Measurements from ENCODE around the gene AGR3.

Gene AGR3

DNA sequence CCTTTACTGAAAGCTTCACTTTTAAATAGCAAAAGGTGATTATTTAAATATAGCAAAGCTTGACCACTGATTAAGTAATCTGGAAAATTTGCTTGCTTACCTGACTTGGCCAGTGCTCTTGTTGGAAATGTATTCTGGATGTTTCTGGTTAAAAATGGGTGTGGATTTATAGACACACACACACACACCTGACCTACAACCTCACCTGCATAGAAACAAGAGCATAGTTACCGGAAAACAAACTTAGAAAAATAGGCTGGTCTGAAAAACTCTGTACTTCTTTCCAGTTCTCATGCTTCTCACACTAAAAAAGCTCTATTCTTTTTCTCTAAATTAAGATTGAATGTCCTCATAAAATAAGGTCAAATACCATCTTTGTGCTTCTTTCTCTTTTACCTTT, at the start of gene AGR3:
Gene AGR3, minus strand, starts transcription at position 140 of the 400 bp plus-strand sequence. CDS start 3,365 bp downstream, outside the sequence.
- H3K4me1 ChIP-seq (ENCODE audit: insufficient read depth, low read length), result no peaks in the 10 kb centered on the region
- H3K36me3 ChIP-seq (ENCODE audit: insufficient read depth, low read length), result no peaks in the 10 kb centered on the region
- no peak within 1 kb of the TSS for H3K4me3 ChIP-seq (ENCODE audit: low read depth in 1 of 2, low read length in 2 of 2)
- H3K9me3 ChIP-seq (ENCODE audit: low read length), result no peaks in the 10 kb centered on the region
- H3K9ac ChIP-seq (ENCODE audit: low read length), result no peak within 1 kb of the TSS
- no peak within 1 kb of the TSS for H3K27ac ChIP-seq (ENCODE audit: low read depth, low read length)
- no peaks in the 10 kb centered on the region for H3K27me3 ChIP-seq (ENCODE audit: control insufficient read depth in 1 of 2, insufficient read depth in 2 of 2, low read length in 2 of 2)

DNA sequence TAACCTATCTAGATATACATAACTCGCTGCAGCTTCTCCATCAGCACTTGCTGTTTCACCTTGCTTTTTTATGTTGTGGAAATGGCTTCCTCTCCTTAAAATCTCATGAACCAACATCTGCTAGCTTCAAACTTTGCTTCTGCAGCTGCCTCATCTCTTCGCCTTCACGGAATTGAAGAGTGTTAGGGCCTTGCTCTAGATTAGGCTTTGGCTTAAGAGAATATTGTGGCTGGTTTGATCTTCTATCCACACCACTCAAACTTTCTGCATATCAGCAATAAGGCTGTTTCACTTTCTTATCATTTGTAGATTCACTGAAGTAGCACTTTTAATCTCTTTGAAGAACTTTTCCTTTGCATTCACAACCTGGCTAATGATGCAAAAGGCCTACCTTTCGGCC, 49.2 kb upstream of the AGR3 start:
- Histone ChIP-seq H3K9ac (ENCODE audit: low read length) (no peak overlapping the region), H3K4me3 (ENCODE audit: low read depth in 1 of 2, low read length in 2 of 2) (no peak overlapping the region), H3K4me1 (ENCODE audit: insufficient read depth, low read length) (no peaks in the 10 kb centered on the region), H3K27me3 (ENCODE audit: control insufficient read depth in 1 of 2, insufficient read depth in 2 of 2, low read length in 2 of 2) (no peaks in the 10 kb centered on the region), H3K36me3 (ENCODE audit: insufficient read depth, low read length) (no peaks in the 10 kb centered on the region), H3K9me3 (ENCODE audit: low read length) (no peaks in the 10 kb centered on the region), H3K27ac (ENCODE audit: low read depth, low read length) (no peak overlapping the region)

DNA sequence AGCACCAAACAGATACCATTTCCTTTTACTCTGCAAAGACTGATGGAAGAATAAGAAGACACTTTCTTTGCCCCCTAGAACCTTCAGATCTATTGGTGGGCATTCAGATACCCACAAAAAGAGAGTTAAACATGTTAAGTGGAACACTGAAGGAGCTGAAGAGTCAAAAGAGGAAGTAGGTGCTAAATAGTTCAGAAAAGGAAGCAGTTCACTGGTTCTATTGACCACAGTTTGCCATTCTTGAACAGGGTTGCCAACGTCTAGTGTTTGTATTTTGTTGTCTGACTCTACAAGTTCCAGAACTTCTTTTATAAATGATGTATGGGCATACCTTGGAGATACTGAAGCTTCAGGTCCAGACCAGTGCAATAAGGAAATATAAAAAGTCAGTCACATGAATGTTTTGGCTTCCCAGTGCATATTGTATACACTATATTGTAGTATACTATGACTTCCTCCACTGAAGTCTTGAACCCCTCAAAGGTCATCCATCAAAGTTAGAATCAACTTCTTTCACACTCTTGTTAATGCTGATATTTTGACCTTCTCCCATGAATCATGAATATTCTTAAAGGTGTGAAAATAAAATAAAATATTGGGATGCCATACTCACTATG, 47.5 kb upstream of the AGR3 start:
- no peak overlapping the region for H3K4me3 ChIP-seq (ENCODE audit: low read depth in 1 of 2, low read length in 2 of 2)
- H3K9me3 ChIP-seq (ENCODE audit: low read length), result no peaks in the 10 kb centered on the region
- no peak overlapping the region for H3K27ac ChIP-seq (ENCODE audit: low read depth, low read length)
- no peaks in the 10 kb centered on the region for H3K27me3 ChIP-seq (ENCODE audit: control insufficient read depth in 1 of 2, insufficient read depth in 2 of 2, low read length in 2 of 2)
- H3K36me3 ChIP-seq (ENCODE audit: insufficient read depth, low read length), result no peaks in the 10 kb centered on the region
- H3K4me1 ChIP-seq (ENCODE audit: insufficient read depth, low read length), result no peaks in the 10 kb centered on the region
- H3K9ac ChIP-seq (ENCODE audit: low read length), result no peak overlapping the region

DNA sequence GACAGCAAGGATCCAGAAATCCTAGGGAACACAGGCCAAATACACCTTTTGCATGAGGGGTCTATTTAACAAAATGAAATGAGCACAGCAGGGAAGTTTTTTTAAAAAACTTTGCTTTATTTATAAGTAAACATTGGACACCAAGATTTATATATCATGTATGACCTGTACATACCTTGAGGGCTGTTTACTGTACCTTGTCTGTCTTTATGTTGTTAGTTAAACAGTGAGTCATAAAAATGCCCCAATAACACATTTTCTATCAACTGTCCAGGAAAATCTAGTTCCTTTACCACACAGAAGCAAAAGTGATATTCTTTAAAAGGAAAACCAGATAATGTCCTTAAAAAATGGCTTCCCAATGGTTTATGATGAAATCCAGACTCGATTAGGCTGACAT, 45.1 kb upstream of the AGR3 start:
- H3K27me3 ChIP-seq (ENCODE audit: control insufficient read depth in 1 of 2, insufficient read depth in 2 of 2, low read length in 2 of 2), result no peaks in the 10 kb centered on the region
- no peaks in the 10 kb centered on the region for H3K9me3 ChIP-seq (ENCODE audit: low read length)
- H3K36me3 ChIP-seq (ENCODE audit: insufficient read depth, low read length), result no peaks in the 10 kb centered on the region
- no peak overlapping the region for H3K4me3 ChIP-seq (ENCODE audit: low read depth in 1 of 2, low read length in 2 of 2)
- H3K9ac ChIP-seq (ENCODE audit: low read length), result no peak overlapping the region
- H3K4me1 ChIP-seq (ENCODE audit: insufficient read depth, low read length), result no peaks in the 10 kb centered on the region
- no peak overlapping the region for H3K27ac ChIP-seq (ENCODE audit: low read depth, low read length)

DNA sequence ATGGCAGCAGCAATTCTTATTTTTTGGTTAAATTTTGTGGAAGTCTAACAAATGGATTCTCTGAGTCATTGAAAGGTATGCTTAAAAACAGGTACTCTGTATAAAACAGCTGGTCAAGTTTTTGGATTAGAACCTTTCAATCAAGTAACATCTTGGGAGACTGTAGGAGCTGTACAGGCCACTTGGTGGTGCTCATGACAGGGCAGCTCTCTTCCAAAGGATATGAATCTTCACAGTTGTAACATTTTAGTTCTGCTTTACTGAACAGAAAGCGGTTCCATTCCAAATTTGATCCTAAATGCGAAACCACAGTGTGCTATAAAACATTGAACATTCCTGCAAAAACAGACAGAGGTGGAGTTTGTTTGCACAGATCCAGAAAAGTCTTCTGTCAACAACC, 44.5 kb upstream of the AGR3 start:
- Histone ChIP-seq H3K27me3 (ENCODE audit: control insufficient read depth in 1 of 2, insufficient read depth in 2 of 2, low read length in 2 of 2) (no peaks in the 10 kb centered on the region), H3K4me1 (ENCODE audit: insufficient read depth, low read length) (no peaks in the 10 kb centered on the region), H3K9ac (ENCODE audit: low read length) (no peak overlapping the region), H3K27ac (ENCODE audit: low read depth, low read length) (no peak overlapping the region), H3K36me3 (ENCODE audit: insufficient read depth, low read length) (no peaks in the 10 kb centered on the region), H3K4me3 (ENCODE audit: low read depth in 1 of 2, low read length in 2 of 2) (no peak overlapping the region), H3K9me3 (ENCODE audit: low read length) (no peaks in the 10 kb centered on the region)

DNA sequence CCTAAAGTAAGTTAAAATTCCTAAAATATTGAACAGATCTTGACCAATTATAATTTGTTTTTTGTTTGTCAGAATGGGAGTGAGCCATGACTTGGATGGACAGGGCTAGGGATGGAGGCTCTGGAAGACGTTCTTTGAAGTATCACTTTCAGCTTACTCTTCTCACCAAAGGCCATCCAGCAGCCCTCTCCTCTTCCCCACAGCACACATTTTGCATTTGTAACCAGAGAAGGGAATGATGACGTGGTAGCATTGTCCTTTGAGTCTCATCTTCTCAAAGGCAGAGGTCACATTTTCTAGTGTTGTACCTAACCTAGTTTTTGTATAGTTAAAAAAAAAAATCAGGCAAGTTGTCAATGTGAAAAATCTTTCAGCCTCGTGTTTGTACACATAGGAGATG, 43.8 kb upstream of the AGR3 start:
- Histone ChIP-seq H3K36me3 (ENCODE audit: insufficient read depth, low read length) (no peaks in the 10 kb centered on the region), H3K27me3 (ENCODE audit: control insufficient read depth in 1 of 2, insufficient read depth in 2 of 2, low read length in 2 of 2) (no peaks in the 10 kb centered on the region), H3K4me1 (ENCODE audit: insufficient read depth, low read length) (no peaks in the 10 kb centered on the region), H3K9ac (ENCODE audit: low read length) (no peak overlapping the region), H3K4me3 (ENCODE audit: low read depth in 1 of 2, low read length in 2 of 2) (no peak overlapping the region), H3K27ac (ENCODE audit: low read depth, low read length) (no peak overlapping the region), H3K9me3 (ENCODE audit: low read length) (no peaks in the 10 kb centered on the region)

DNA sequence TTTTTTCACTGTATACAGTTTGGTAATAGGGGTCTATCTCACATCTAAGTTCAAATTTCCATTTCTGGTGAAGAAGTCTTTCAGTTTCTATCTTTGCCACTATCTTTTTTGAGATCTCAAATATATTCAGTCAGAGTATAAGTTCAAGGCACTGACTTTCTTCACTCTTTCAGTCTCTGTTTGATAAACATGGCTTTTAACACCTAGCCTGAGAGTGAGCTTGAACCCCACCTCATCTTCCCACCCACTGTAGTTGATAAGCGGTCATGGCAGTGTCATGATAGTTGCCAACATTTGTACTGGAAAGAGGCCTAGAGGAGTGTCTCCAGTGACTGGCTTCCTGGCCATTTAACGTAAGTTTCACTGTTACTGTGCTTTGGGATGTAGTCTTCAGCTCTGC, 41.2 kb upstream of the AGR3 start:
- Histone ChIP-seq H3K4me1 (ENCODE audit: insufficient read depth, low read length) (no peaks in the 10 kb centered on the region), H3K27me3 (ENCODE audit: control insufficient read depth in 1 of 2, insufficient read depth in 2 of 2, low read length in 2 of 2) (no peaks in the 10 kb centered on the region), H3K27ac (ENCODE audit: low read depth, low read length) (no peak overlapping the region)

DNA sequence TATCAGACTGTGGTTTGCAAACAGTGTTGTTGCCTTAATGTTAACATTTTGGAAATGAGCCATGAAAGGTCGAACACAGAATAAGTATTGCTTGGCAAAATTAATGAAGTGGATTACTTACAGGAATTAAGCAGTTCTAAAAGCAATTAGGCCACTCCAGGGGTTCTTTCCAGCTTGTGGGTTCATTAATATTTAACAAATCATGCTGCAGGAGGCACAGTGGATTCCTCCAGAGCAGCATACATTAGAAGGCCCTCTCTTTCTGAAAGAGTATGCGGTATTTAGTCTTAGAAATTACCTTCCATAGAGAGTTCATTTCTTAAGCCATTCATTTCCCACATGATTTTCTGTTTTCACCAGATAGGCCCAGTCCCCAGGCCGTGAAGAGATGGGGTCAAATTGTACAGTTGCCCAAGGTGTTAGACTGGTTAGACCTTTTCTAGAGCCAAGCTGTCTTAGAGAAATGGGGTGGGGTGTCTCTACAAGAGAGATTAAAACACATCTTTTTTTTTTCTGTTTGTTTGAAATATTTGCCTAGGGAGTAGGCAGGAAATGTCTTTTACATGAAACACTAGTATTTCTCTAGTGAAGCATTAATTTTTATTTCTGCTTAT, 40.0 kb upstream of the AGR3 start:
- Histone ChIP-seq H3K27ac (ENCODE audit: low read depth, low read length) (no peak overlapping the region), H3K9ac (ENCODE audit: low read length) (no peak overlapping the region), H3K36me3 (ENCODE audit: insufficient read depth, low read length) (no peaks in the 10 kb centered on the region), H3K4me1 (ENCODE audit: insufficient read depth, low read length) (no peaks in the 10 kb centered on the region), H3K4me3 (ENCODE audit: low read depth in 1 of 2, low read length in 2 of 2) (no peak overlapping the region), H3K9me3 (ENCODE audit: low read length) (no peaks in the 10 kb centered on the region), H3K27me3 (ENCODE audit: control insufficient read depth in 1 of 2, insufficient read depth in 2 of 2, low read length in 2 of 2) (no peaks in the 10 kb centered on the region)

More for the DNA sequence above, 41.2 kb upstream of the AGR3 start:
- Histone ChIP-seq H3K36me3 (ENCODE audit: insufficient read depth, low read length) (no peaks in the 10 kb centered on the region), H3K9me3 (ENCODE audit: low read length) (no peaks in the 10 kb centered on the region), H3K9ac (ENCODE audit: low read length) (no peak overlapping the region), H3K4me3 (ENCODE audit: low read depth in 1 of 2, low read length in 2 of 2) (no peak overlapping the region)

DNA sequence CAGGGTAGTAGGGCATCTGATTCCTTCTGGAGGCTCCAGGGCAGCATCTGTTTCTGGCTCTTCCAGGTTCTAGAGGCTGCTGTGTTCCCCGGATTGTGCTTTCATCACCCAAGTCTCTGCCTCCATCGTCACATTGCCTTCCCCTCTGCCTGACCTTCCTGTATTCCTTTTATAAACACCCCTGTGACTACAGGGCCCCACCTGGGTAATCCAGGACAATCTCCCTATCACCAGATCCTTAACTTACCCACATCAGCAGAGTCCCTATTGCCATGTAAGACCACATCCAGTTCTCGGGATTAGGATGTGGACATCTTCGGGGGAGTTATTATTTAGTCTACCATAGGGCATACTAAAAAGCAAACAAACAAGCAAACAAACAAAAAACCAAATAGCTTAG, 39.4 kb upstream of the AGR3 start:
- no peak overlapping the region for H3K9ac ChIP-seq (ENCODE audit: low read length)
- H3K27me3 ChIP-seq (ENCODE audit: control insufficient read depth in 1 of 2, insufficient read depth in 2 of 2, low read length in 2 of 2), result no peaks in the 10 kb centered on the region
- H3K27ac ChIP-seq (ENCODE audit: low read depth, low read length), result no peak overlapping the region
- no peaks in the 10 kb centered on the region for H3K4me1 ChIP-seq (ENCODE audit: insufficient read depth, low read length)
- H3K4me3 ChIP-seq (ENCODE audit: low read depth in 1 of 2, low read length in 2 of 2), result no peak overlapping the region
- no peaks in the 10 kb centered on the region for H3K9me3 ChIP-seq (ENCODE audit: low read length)
- no peaks in the 10 kb centered on the region for H3K36me3 ChIP-seq (ENCODE audit: insufficient read depth, low read length)

DNA sequence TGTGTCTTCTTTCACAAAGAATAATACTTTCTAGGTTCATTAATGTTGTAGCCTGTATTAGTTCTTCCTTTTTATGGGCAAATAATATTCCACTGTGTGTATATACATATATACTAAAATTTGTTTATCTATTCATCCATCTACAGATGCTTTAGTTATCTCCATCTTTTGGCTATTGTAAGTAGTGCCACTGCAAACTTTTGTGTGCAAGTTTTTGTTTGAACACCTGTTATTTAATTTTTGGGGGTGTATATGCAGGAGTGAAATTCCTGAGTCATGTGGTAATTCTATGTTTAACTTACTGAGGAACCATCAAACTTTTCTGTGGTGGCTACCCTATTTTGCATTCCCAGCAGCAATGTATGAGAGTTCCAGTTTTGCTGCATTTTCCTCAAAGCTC, 37.7 kb upstream of the AGR3 start:
- H3K9ac ChIP-seq (ENCODE audit: low read length), result no peak overlapping the region
- H3K27me3 ChIP-seq (ENCODE audit: control insufficient read depth in 1 of 2, insufficient read depth in 2 of 2, low read length in 2 of 2), result no peaks in the 10 kb centered on the region
- H3K4me1 ChIP-seq (ENCODE audit: insufficient read depth, low read length), result no peaks in the 10 kb centered on the region
- H3K9me3 ChIP-seq (ENCODE audit: low read length), result no peaks in the 10 kb centered on the region
- no peak overlapping the region for H3K27ac ChIP-seq (ENCODE audit: low read depth, low read length)
- H3K4me3 ChIP-seq (ENCODE audit: low read depth in 1 of 2, low read length in 2 of 2), result no peak overlapping the region
- H3K36me3 ChIP-seq (ENCODE audit: insufficient read depth, low read length), result no peaks in the 10 kb centered on the region

DNA sequence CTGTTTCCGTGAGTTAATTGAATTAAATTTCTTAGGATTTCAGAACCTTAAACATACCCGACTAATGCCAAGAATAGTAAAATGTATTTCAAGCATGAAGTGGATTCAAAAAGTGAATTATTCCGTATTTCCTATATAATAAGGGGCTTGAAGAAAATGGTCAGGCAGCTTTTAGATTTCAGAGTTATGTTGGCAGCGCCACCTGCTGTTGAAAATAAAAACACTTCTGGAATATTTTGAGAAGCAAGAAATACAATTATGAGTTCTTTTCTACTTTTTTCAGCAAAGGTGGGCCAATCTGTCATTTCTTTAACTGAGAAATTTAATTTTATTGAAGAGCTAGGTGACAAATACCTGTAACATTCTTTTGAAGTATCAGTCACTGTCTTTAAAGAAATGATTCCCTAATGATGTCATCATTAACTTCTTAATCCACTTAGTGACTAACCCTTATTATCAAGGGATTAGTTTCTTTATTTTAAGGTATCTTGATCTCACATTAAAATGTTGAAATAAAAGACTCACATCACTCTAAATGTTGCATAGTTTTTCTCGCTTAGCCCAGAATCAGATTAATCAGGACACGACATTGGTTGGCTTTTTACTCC, 36.6 kb upstream of the AGR3 start:
- no peaks in the 10 kb centered on the region for H3K36me3 ChIP-seq (ENCODE audit: insufficient read depth, low read length)
- H3K9ac ChIP-seq (ENCODE audit: low read length), result no peak overlapping the region
- no peak overlapping the region for H3K4me3 ChIP-seq (ENCODE audit: low read depth in 1 of 2, low read length in 2 of 2)
- no peaks in the 10 kb centered on the region for H3K27me3 ChIP-seq (ENCODE audit: control insufficient read depth in 1 of 2, insufficient read depth in 2 of 2, low read length in 2 of 2)
- H3K27ac ChIP-seq (ENCODE audit: low read depth, low read length), result no peak overlapping the region
- no peaks in the 10 kb centered on the region for H3K9me3 ChIP-seq (ENCODE audit: low read length)
- no peaks in the 10 kb centered on the region for H3K4me1 ChIP-seq (ENCODE audit: insufficient read depth, low read length)

DNA sequence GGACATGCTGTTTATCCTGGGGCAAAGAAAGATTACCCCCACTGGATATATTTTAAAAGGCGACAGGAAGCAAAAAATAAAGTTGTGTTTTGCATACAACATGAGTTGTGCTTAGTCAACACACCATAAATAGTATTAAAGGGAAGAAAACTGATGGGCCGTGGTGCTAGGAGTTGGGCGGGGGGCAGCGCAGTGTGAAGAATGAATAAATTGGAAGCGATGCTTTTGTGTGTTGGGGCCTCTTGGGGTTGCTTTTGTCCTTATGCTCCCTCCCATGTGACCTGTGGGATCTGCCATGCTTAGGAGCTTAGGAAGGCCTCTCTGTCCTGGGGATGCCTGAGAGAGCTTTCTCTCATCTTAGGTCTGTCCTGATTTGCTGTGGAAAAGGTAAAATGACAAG, 35.0 kb upstream of the AGR3 start:
- H3K9me3 ChIP-seq (ENCODE audit: low read length), result no peaks in the 10 kb centered on the region
- no peaks in the 10 kb centered on the region for H3K4me1 ChIP-seq (ENCODE audit: insufficient read depth, low read length)
- no peak overlapping the region for H3K27ac ChIP-seq (ENCODE audit: low read depth, low read length)

More for the DNA sequence above, 35.0 kb upstream of the AGR3 start:
- H3K27me3 ChIP-seq (ENCODE audit: control insufficient read depth in 1 of 2, insufficient read depth in 2 of 2, low read length in 2 of 2), result no peaks in the 10 kb centered on the region
- no peak overlapping the region for H3K9ac ChIP-seq (ENCODE audit: low read length)
- H3K4me3 ChIP-seq (ENCODE audit: low read depth in 1 of 2, low read length in 2 of 2), result no peak overlapping the region
- no peaks in the 10 kb centered on the region for H3K36me3 ChIP-seq (ENCODE audit: insufficient read depth, low read length)

Data from muscle layer of colon (tissue), 2 donors.